GM23338 (cell line): ENCODE measurements around the gene PLAAT5.

ENCODE experiments used
- CTCF ChIP-seq, 2 experiments: fragments of 200-600 bp in 1 of 2; sonication (generic) in 1 of 2; conservative IDR thresholded peaks; 2 replicates each; pipeline versions ENCODE4 v1.5.1 to v1.6.1; 2016 to 2017; ENCODE audit warnings: antibody characterized with exemption in 2 of 2, low read depth in 2 of 2, mild to moderate bottlenecking in 2 of 2, moderate library complexity in 1 of 2
- ETS1 ChIP-seq: IDR thresholded peaks from 2 replicates; pipeline ENCODE4 v1.6.1; 2016; ENCODE audit warnings: antibody characterized with exemption
- EZH2 ChIP-seq: fragments of 200-600 bp; sonication (generic); IDR thresholded peaks from one replicate; pipeline ENCODE4 v1.8.0; 2017; ENCODE audit warnings: antibody characterized with exemption, mild to moderate bottlenecking, low read depth; ENCODE audit not compliant: unreplicated experiment
- EZH2phosphoT487 ChIP-seq: fragments of 200-600 bp; sonication (generic); IDR thresholded peaks from one replicate; pipeline ENCODE4 v1.8.1; 2018; ENCODE audit warnings: antibody characterized with exemption; ENCODE audit not compliant: unreplicated experiment
- JUNB ChIP-seq: IDR thresholded peaks from one replicate; pipeline ENCODE4 v1.6.1; 2016; ENCODE audit warnings: antibody characterized with exemption; ENCODE audit not compliant: unreplicated experiment
- NANOG ChIP-seq: IDR thresholded peaks from 2 replicates; pipeline ENCODE4 v1.6.1; 2016; ENCODE audit warnings: antibody characterized with exemption, borderline replicate concordance
- POLR2AphosphoS5 ChIP-seq: IDR thresholded peaks from 2 replicates; pipeline ENCODE4 v1.6.1; 2016; ENCODE audit warnings: antibody characterized with exemption, low read depth
- REST ChIP-seq: IDR thresholded peaks from one replicate; pipeline ENCODE4 v1.6.1; 2018; ENCODE audit warnings: antibody characterized with exemption; ENCODE audit not compliant: unreplicated experiment
- STAT1 ChIP-seq: IDR thresholded peaks from one replicate; pipeline ENCODE4 v1.6.1; 2016; ENCODE audit warnings: antibody characterized with exemption; ENCODE audit not compliant: unreplicated experiment
- ZNF331 ChIP-seq: fragments of 250-450 bp; sonication (Bioruptor Pico); IDR thresholded peaks from 2 replicates; pipeline ENCODE4 v1.5.0; 2020; ENCODE audit warnings: low read depth, mild to moderate bottlenecking, moderate library complexity

- TF ChIP-seq CTCF (conservative IDR thresholded peaks at IDR 0.05; ENCODE audit: low read depth in 2 of 2), result no peak
- no peak for TF ChIP-seq EZH2
- no peak for TF ChIP-seq POLR2AphosphoS5
- no peak for TF ChIP-seq EZH2phosphoT487
- no peak for TF ChIP-seq REST
- TF ChIP-seq JUNB, result no peak
- TF ChIP-seq STAT1, result no peak
- no peak for TF ChIP-seq ZNF331 (CRISPR knock-in tag)
- TF ChIP-seq NANOG, result no peak
- TF ChIP-seq ETS1, result no peak
These were observed 8.9 kb upstream of the PLAAT5 start for GRCh38 chr11:63499874-63500273.
